ENCODE results near the gene KIF6.

Gene KIF6

DNA sequence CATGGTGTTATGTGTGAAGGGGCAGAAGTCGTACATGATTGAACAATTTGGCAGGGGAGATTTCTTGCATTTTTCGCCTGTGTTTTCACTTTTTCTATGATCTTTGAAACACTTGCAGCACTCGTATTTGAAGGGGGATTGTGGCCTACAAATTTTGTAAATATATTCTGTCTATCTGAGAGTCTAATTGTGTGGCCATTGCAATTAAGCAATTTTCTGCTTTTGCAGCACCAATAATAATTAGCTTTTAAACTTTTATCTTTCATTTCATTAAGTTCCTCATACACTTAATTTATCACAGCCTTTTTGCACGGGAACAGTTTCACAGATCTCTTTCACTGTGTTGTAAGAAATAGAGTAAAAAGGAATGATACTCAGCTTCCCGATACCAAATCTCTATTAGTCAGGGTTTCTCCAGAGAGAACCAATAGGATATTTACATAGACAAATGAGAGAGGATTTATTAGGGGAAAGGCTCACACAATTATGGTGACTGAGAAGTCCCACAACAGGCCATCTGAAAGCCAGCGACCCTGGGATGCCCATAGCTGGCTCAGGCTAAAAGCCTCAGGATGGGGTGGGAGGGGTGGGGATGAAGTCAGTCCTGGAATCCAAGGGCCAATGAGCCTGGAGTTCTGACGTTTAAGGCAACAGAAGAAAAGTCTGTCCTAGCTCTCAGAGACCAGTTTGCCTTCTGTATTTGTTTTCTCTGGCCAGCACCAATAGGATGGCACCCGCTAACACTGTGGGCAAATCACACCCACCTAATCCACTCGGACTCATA, 58.3 kb downstream of the KIF6 start:
- Histone ChIP-seq H3K4me2 (no peak overlapping the region), H3K9me3 (no peaks in the 10 kb centered on the region), H4K20me1 (no peaks in the 10 kb centered on the region), H3K27me3 (no peaks in the 10 kb centered on the region), H3K4me1 (peaks cover 7% of the 10 kb centered on the region; the same call in 1 of the 2 replicates), H3K27ac (no peak overlapping the region), H3K36me3 (no peaks in the 10 kb centered on the region), H3K4me3 (no peak overlapping the region), H3K9ac (no peak overlapping the region)
- TF ChIP-seq Cebpa-rat (IDR thresholded peaks at IDR 0.05) = no peak

DNA sequence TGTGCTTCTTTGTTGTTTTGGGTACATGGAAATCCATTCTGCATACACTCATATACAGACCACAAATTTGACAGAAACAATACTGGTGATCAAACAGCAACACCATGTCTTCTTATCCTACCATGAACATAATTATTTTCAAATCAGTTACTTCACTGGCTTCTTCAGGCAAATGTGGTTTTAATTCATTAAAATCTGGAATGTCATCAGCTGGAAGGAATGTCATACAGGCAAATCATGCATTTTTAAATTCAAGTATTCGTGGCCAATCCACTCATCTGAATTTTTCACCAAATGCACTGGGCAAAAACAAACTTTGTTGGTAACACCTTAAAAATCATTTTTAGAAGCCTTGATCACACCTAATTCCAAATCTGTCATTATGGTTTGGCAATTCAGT, 59.3 kb downstream of the KIF6 start:
- Histone ChIP-seq H3K36me3 (no peaks in the 10 kb centered on the region), H4K20me1 (no peaks in the 10 kb centered on the region), H3K4me3 (no peak overlapping the region), H3K4me2 (no peak overlapping the region), H3K9me3 (no peaks in the 10 kb centered on the region), H3K4me1 (0 out of 2 replicates have a peak, but pooled peaks cover under 1% of the 10 kb centered on the region), H3K27ac (no peak overlapping the region), H3K27me3 (no peaks in the 10 kb centered on the region), H3K9ac (no peak overlapping the region)
- TF ChIP-seq Cebpa-rat (IDR thresholded peaks at IDR 0.05) = no peak

DNA sequence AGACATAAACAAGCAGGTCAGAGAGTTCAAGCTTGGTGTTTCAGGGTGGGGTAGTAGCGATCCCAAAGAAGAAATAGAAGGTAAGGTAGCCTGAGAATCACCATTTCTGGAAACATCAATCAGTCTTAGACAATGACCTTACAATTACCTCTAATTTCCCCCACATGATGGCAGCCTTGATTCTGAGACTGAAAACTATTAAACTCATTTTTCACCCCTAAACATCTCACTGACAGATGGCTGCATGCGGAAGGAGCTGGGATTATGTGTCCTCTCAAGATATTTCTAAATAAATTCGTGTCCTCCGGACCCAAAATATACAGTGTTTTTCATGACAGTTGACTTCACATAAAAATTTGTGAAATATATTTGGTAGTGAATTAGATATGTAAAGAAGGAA, 61.0 kb downstream of the KIF6 start:
- TF ChIP-seq Cebpa-rat (IDR thresholded peaks at IDR 0.05) = no peak
- Histone ChIP-seq H3K9me3 (no peaks in the 10 kb centered on the region; the same call in 1 of the 2 replicates), H3K27me3 (no peaks in the 10 kb centered on the region), H3K4me3 (no peak overlapping the region), H3K4me1 (no peaks in the 10 kb centered on the region), H3K36me3 (no peaks in the 10 kb centered on the region), H3K27ac (no peak overlapping the region), H3K4me2 (no peak overlapping the region), H3K9ac (no peak overlapping the region), H4K20me1 (no peaks in the 10 kb centered on the region)

DNA sequence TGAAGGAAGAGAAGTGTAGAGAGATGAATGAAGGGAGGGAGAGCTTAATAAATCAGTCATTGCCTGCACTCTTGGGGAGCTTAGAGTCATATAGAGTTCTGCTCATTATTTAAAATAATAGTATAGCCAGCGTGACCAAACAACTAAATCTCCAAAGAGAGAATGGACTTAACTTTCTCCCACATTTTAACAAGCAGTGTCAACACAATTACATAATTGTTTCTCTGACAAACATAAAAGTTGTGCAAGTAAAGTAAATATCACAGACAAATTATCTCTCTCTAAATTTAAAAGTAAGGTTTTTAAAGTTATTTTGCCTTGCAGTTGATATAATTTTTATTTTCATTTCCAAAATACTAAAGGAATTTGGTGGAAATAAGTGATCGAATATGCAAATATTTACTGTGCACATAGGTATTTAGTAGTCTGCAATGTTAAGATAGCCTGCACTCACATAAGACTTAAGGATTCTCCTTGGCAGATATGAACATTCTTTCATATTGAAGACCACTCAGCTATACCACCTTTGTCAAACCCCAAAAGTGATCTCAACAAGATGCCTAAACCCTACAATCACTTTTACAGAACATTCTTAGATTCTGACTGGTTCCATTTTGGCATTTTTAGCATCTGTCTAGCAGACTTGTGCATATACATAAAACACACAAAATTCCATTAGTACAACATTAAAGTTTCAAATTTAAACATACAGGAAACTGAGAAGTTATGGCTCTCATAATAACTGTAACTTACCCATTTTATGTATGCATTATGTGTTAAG, 67.7 kb downstream of the KIF6 start:
- no peaks in the 10 kb centered on the region for H3K36me3 ChIP-seq

DNA sequence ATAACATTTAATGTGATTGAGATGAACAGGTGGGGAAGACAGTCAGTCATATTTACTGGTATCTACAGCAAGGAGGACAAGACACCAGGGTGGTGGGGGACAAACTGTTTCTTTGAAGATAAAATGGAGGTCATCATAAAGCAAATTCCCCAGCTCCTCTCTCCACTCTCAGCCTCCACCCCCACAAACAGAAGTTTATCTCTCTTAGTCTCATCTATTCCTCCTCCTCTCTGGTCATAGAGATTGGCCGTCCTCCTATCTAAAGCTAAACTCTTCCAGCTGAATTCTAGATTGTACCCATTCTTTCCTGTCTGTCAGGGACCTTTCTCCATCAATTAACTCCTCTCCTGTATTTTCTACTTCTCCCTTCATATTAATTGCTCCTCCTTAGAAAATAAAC, 71.1 kb downstream of the KIF6 start:
- no peaks in the 10 kb centered on the region for H3K9me3 ChIP-seq
- H3K9ac ChIP-seq = no peak overlapping the region
- no peaks in the 10 kb centered on the region for H3K36me3 ChIP-seq
- H3K27me3 ChIP-seq = no peaks in the 10 kb centered on the region
- H3K4me3 ChIP-seq = no peak overlapping the region
- no peaks in the 10 kb centered on the region for H4K20me1 ChIP-seq
- no peak overlapping the region for H3K27ac ChIP-seq
- no peak overlapping the region for H3K4me2 ChIP-seq
- TF ChIP-seq Cebpa-rat (IDR thresholded peaks at IDR 0.05) = no peak
- H3K4me1 ChIP-seq = no peaks in the 10 kb centered on the region

More for the DNA sequence above, 67.7 kb downstream of the KIF6 start:
- Histone ChIP-seq H3K9ac (no peak overlapping the region), H3K4me1 (no peaks in the 10 kb centered on the region), H3K4me2 (no peak overlapping the region), H3K4me3 (no peak overlapping the region), H3K9me3 (no peaks in the 10 kb centered on the region; the same call in 1 of the 2 replicates), H4K20me1 (no peaks in the 10 kb centered on the region), H3K27ac (no peak overlapping the region), H3K27me3 (no peaks in the 10 kb centered on the region)
- no peak for TF ChIP-seq Cebpa-rat (IDR thresholded peaks at IDR 0.05)

DNA sequence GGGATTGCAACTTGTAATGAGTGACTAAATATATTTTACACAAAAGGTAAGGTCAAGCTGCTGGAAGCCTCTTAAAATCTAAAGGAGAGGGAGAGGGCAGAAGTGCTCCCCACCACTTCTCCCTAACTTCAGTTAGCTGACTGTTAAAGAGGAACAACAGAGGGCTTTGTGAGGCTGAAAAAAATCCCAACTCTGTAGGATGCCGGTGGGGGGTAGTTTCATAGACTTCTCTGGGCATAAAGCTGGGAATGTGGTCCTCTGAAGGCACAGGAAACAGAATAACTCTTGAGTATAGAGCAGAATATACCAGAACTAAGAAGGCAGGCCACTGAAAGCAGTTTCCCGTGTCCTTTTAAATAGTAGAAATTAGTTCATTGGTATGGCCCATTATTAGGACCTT, 71.6 kb downstream of the KIF6 start:
- Histone ChIP-seq H3K9me3 (no peaks in the 10 kb centered on the region), H4K20me1 (no peaks in the 10 kb centered on the region), H3K27ac (no peak overlapping the region), H3K4me1 (no peaks in the 10 kb centered on the region), H3K27me3 (no peaks in the 10 kb centered on the region), H3K4me2 (no peak overlapping the region), H3K9ac (no peak overlapping the region), H3K36me3 (no peaks in the 10 kb centered on the region), H3K4me3 (no peak overlapping the region)
- no peak for TF ChIP-seq Cebpa-rat (IDR thresholded peaks at IDR 0.05)

DNA sequence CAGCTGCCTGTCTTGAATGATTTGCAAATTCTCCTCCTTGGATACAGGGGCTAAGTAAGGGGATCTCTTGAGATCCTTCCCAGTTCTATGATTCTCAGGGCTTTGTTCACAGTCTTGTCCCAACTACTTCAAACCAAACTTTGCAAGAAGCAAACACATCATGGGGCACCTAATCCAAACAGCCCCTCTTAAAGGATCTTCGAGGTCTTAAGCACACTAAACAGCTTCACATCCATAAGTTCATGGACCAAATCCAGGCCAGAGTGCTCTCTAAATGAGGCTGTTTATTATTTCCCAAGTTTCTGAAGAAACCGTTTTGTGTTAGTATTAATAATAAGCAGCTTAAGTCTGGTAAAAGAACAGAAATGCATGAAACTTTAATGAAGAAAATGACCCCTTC, 75.2 kb downstream of the KIF6 start:
- no peak for TF ChIP-seq Cebpa-rat (IDR thresholded peaks at IDR 0.05)
- Histone ChIP-seq H3K27ac (no peak overlapping the region), H4K20me1 (no peaks in the 10 kb centered on the region), H3K27me3 (no peaks in the 10 kb centered on the region), H3K4me1 (peaks cover 12% of the 10 kb centered on the region), H3K9ac (no peak overlapping the region), H3K4me2 (no peak overlapping the region), H3K9me3 (no peaks in the 10 kb centered on the region), H3K4me3 (no peak overlapping the region), H3K36me3 (no peaks in the 10 kb centered on the region)

DNA sequence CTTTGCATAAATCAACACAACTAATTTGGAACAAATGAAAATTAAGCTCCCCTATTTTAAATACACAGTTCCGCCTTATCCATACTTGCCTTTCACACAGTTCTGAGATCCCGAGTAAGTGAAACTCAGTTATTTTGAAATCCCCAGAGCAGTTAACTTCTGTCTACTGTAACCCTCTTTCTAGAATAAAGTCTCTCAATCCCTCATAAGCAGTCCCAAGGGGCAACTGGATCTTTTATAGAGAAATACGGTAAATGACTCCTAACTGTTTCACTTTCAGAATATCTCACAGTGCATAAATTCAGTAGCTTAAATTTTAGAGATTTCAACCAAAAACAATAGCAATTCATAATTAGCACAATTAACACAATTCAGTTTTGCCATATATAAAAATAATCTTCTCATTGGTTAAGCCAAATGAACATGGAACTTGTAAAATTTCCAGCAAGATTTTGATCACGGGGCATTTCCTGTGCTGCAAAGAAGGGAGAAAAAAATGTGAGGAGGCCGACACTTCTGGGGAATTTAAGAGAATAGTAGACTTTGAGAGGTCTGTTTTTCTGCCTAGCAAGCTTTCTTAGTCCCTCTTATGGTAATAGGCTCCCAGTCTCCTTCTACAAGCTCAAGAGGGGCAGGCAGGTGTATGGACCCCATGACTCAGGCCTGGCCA, 78.3 kb downstream of the KIF6 start:
- Histone ChIP-seq H4K20me1 (no peaks in the 10 kb centered on the region), H3K4me2 (peak overlapping the region; percentile 31), H3K27ac (no peak overlapping the region), H3K27me3 (no peaks in the 10 kb centered on the region), H3K4me1 (peaks cover 12% of the 10 kb centered on the region), H3K4me3 (no peak overlapping the region), H3K9ac (no peak overlapping the region), H3K9me3 (no peaks in the 10 kb centered on the region), H3K36me3 (no peaks in the 10 kb centered on the region)
- no peak for TF ChIP-seq Cebpa-rat (IDR thresholded peaks at IDR 0.05)

DNA sequence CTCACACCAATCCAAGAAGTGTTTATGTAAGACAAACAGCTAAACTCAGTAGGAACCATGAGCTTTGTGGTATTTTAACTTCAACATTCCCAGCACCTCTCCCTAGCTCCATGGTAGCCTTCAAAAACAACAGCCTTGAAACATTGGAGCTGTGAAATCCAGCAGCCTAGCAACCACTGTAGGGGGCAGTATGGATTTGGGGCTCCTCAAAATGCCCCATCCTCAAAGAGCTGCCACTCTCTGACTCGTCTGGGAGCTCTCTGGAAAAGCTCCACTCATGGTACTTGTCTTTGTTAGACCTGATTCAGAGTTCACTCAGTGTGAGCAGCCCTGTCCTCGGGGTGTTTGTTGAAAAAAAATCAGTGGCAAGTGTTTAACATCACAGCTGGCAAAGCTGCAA, 82.9 kb downstream of the KIF6 start:
- no peak overlapping the region for H3K27ac ChIP-seq
- no peak overlapping the region for H3K4me2 ChIP-seq
- no peak for TF ChIP-seq Cebpa-rat (IDR thresholded peaks at IDR 0.05)
- H3K9ac ChIP-seq = no peak overlapping the region
- H3K27me3 ChIP-seq = no peaks in the 10 kb centered on the region
- H3K9me3 ChIP-seq = no peaks in the 10 kb centered on the region
- peaks cover 11% of the 10 kb centered on the region for H3K4me1 ChIP-seq
- H3K36me3 ChIP-seq = no peaks in the 10 kb centered on the region
- H4K20me1 ChIP-seq = no peaks in the 10 kb centered on the region
- no peak overlapping the region for H3K4me3 ChIP-seq
